Dedifferentiated amniotic fluid mesenchymal stem cell (primary cell): ENCODE measurements around the gene MAP2K5.

Experiments
- DNase-seq: peaks from one replicate; pipeline ENCODE4 v3.0.0-alpha.2; 2016; ENCODE audit errors: extremely low spot score

The MAP2K5 gene

DNA sequence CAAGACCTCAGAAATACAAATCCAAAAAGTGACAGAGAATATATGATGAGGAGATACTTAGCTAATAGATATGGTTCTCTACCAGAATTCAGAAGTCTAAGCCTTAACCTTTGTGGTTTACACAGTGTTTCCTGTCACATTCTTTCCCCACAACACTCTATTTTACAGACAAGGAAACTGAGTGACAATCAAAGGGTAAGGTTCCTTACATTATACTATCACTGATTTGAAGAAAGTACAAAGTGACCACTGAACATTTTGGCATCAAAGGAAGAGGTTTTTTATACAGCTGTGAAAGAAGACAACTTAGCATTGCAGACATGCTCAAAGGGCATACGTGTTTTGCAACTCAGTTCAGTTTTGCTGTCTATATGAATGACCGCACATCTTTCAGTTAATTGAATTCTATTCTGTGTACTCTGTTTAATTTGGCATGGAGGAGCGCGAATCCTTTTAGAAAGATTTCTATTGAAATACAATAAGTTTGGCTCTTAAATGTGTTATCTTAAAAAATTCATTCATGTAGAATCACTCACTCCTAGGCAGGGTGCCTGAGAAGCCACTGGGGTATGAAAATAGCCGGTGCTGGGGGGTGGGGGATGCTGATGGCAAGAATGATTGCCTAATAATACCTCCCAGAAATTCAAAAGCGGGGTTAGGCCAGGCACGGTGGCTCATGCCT, 216.3 kb downstream of the MAP2K5 start:
- DNase-seq = no peak

DNA sequence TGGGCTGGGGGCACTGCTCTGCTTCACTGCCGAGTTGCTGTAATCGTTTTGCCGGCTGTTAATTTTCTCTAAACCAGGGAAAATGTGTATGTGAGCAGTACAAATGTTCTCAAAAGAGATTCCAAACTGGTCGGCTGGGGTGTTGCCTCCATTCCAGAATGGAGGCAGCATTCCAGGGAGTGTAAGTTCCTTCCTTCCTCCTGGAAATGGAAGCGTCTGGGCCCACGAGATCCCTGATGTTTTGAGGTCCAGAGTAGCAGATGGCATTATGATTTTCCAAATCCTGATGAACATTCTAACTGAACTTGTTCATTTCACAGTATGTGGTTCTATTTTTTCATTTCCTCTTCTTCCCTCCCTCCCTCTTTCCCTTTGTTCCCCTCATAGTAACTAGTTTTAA, 218.4 kb downstream of the MAP2K5 start:
- no peak for DNase-seq

DNA sequence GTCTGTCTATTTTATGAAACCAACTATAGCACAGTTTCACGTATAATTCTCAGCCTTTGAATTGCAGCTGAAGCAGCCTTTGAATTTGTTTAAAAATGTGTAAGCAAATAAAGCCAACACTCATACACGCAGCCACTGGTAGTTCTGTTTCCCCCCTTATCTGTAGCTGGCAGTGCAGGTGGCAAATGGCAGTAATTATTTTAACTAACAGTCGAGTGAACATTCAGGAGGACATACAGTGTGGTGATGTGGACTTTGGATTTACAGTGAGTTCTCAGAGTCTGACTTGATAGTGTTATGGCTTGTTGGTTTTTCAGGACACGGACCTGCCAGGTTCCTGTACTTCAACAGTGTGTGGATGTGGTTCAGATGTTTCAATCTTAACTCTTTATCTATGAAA, 218.8 kb downstream of the MAP2K5 start:
- no peak for DNase-seq

DNA sequence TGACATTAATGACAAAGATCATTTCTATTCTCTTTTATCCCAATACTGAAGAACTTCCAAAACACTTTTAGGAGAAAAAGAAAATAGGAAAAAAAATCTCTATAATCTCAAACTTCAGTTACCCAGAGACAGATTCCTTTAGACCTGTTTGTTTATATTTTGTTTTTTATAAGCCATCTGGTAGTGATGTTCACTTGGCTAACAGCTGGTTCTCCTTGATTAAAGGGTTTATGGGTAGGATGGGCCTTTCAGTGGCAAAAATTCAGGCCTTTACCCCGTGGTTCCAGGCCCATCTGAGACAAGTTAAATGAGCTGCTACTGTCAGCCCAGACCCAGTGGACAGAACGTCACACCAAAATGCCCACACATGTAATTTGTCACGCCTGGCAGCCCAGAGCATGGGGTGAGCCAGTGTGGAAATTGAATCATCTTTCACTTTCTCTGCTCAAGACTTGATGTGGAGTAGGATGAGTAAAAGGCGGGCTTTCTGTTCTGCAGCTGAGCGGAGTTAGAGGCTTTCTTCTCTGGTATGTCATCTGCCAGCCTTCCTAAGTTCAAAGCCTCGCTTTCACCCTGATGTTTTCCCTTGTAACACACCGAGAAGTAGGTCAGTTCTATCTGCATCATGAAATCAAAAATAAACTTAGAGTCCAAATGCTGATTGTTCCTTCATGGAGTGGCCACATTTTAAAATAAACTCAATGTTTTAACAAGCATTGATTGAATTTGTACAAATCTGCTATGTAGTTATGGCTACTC, 220.3 kb downstream of the MAP2K5 start:
- DNase-seq = no peak

DNA sequence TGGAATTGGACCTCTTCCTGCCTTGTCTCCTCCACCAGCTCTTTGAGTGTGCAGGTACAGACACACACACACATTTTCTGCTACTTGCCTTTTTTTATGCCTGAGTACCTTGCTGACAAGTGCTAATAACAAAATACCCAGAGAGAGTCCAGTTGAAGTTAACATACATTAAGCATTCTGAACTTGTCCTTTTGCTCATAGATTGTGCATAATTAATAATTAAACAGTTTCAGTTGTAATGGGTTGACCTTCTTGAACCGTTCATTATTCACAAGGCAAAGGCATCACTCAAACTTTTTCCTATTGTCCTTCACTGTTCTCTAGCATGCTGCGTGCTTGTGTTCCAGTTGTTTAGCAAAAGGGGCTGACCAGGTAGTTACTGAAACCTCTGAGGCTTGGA, 223.2 kb downstream of the MAP2K5 start:
- no peak for DNase-seq

DNA sequence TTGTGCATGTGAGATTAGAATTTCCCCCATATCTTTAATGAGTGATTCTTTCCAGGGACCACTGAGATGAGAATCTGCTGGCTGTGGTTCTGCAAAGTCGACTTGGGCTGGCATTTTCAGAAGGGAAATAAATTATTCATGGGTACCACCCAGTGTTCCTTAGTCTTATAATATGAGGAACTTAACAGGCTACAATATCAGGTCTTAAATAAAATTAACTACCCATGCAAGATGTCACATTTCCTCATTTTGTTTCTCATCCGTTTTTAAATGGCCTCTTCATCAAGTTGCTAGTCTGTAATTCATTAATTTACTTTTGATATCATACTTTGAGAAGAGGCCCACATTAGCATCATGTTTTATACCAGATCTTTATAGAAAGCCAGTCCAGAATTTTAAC, 224.5 kb downstream of the MAP2K5 start:
- DNase-seq = no peak

DNA sequence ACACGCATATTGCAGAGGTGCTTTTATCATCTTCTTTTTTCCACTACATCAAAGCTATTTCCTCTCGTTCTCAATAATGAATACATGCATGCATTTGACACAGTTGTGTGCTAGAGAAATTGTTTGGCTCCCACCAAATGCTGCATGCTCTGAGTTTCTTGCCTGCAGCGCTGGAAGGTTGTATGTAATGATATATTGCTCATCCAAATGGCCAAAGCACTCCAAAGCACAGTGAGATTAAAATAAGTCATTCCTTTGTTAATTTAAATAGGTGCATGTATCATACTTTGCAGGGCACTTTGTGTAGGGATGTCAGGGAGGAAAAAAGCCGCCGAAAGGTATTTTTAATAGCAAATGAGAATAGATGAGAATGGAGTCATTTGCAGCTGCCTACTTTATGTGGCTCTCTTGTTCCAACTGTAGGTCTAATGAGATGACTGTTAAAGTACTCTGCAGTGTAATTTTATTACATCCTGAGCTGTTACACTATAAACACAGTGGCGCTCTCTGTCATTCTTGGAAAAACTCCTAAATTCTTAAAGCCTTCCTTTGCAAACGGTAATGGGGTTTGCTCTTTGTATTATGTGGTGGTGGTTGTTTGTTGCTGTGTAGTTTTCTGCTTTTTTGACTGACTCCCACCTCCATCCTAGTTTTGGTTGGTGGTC, 225.9 kb downstream of the MAP2K5 start:
- no peak for DNase-seq

DNA sequence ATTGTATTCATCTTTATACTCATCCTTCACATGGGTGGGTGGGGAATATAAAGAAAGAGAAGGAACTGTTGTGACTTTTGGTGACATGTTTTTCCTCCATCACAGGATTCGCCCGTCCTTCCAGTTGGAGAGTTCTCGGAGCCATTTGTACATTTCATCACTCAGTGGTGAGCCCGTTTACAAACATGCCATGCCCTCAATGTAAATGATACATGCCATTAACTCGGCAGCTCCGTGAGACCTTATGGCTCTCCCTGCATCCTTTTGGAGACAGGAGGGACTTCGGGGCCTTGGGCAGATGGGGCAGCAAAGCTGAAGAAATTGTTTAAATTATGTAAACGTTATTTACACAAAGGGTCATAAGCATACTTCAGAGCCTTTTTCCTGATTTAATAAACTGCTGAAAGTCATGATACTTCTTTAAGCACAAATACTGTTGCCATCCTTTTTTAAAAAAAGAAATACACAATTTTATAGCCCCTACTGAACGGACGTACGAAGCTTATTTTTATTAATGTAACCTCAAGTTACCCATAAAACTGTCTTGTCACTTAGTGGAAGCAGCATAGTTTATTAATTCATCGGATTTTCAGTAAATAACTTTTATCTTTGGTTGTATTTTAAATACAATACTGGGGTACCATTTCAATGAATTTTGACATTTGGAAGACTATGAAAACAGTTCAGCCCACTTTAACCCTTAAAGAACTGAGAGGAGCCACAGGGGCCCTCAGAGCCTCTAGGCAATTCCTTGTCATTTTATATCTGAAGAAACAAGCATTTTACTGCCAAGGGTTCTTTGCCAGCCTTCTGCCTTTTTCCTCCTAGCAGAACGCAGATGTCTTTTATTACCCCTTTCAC, 227.2 kb downstream of the MAP2K5 start:
- DNase-seq = no peak

DNA sequence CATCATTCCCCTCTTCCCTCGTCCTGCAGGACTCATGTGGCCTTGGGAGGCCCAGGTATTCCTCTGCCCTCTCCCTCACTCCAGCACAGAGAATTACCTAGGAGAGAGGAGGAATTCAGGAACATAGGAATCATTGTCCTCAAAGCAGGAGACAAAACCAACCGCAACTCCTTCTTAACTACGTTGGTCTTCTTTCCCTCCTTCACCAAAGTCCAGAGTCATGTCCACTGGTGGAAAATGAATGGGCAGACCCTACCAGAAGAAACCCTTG, 227.8 kb downstream of the MAP2K5 start:
- no peak for DNase-seq

DNA sequence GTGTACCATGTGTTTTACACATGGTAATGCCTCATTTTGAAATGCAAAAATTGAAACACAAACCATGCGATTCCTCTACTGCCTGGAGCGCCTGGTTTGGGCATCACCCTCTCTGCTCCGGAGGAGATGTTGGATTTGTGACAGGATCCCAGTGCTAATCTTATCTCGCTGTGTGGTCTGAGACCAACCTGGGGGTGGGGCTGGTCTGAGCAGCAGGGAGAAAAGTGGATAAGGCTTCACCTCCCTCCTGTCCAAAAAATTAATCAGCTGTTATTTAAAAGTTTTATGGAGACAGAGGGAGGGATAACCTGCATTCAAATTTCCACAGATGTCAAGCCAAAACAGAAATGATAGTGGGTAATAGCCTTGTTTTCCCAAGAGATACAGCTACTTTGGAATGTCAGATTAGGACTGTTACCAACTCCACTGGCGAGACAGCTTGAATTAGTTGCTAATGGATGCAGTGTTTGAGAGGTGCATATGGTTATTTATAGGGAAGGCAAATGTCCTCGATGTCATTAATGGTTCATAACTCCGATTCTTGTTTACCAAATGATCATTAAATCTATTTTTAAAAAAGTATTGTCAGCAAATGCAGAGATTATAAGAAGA, 228.8 kb downstream of the MAP2K5 start:
- no peak for DNase-seq

DNA sequence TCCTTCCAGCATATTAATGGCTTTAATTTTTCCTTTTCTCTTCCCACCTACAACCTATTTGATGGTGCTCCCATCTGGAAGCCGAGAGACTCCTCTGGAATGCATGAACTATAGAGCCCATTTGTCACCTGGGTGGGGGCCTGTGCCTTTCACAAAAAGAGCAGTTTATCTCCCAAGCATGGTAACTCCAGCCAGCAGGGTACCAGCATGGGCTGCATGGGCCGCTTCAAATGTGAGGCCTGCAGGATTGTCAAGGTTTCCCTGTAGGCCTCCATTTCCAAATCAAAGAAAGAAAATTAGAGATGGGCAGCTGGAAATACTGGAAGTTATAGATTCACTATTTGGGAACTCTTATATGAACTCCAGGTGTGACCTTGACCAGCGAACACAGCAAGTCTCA, 232.1 kb downstream of the MAP2K5 start:
- DNase-seq = no peak

DNA sequence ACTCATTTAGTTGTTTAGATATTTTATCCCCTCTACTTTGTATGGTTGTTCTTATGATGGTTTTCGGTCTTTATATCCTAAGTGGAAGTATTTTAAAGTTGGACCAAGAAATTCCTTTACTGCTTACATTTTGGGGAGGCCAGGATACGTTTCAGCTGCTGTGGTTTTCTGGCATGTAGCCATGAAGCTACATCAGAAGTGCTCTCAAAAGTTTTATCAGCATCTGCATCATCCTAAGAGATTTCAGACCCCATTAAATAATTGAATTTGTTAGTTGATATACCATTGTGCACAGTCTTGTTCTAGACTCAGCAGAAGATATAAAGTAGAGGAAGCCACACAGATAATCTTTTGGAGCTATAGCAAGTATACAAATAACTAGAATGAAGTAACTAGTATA, 232.7 kb downstream of the MAP2K5 start:
- DNase-seq = no peak

DNA sequence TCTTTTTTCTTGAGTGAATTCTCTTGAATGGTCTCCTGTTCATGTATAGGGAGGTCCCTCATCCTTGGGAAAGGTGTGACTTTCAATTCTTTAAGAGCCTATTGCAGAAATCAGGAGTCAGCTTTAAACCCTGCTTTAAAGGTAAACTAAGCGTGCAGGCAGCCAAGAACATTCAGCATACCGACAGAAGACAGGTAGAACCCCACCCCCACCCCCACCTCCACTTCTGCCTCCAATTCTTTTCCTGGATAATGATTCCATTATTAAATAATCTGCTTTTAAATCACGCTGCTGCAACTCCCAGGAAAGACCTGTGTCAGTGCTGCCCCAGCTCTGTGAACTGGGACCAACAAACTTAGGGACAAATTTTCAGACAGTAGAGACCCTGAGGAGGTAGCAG, 233.5 kb downstream of the MAP2K5 start:
- no peak for DNase-seq

DNA sequence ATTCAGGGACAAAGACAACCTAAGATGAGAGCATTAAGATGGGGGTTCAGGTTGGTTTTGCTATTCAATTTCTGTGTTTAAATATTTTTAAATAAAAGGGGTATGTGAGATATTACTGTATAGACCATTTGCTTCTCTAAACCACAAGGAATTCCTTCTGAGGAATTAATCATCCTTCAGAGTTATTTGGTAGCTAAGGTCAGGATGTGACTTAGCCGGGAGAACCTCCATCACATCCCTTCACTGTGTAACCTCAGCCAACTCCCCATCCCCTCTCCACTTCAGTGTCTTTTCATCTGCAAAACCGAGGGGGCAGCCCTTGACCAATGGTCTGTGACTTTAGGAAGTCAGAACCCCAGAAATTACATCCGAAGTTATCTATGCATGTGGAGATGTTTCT, 234.1 kb downstream of the MAP2K5 start:
- no peak for DNase-seq

DNA sequence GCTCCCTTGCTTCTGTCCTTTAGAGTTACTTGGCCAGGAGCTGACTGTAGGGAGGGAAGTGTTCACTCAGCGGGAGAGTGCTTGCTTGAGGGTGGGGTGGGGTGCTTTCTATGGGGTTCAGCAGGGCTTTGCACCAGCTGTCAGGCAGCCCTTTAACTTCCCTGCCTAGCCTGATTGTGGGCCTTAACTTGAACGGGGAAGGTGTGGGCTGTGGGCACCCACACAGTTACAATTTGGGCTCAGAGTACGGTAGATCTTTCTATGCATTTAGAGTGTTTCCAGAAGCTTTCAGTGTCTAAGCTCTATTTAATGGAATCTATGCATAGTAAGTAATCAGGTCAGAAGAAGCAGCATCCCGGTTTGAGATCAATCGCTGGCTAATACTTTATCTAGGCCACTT, 234.6 kb downstream of the MAP2K5 start:
- no peak for DNase-seq

DNA sequence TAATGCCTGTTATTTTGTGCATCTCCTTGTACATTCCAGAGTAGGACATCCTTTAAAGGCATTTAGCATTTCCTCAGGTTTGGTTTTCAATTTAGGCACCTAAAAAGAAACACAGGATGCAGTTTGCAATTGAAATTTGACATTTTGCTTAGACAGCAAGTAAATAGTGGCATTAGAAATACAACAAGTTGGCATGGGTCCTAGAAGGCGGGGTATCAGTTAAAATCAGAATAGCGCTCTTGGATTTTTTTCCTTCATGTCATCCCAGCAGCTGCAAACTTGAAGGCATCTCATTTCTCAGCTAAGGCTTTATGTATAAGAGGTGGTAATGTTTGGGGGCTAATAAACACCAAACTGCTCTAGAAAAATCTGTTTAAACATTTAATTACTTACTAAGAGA, 235.3 kb downstream of the MAP2K5 start:
- DNase-seq = no peak

DNA sequence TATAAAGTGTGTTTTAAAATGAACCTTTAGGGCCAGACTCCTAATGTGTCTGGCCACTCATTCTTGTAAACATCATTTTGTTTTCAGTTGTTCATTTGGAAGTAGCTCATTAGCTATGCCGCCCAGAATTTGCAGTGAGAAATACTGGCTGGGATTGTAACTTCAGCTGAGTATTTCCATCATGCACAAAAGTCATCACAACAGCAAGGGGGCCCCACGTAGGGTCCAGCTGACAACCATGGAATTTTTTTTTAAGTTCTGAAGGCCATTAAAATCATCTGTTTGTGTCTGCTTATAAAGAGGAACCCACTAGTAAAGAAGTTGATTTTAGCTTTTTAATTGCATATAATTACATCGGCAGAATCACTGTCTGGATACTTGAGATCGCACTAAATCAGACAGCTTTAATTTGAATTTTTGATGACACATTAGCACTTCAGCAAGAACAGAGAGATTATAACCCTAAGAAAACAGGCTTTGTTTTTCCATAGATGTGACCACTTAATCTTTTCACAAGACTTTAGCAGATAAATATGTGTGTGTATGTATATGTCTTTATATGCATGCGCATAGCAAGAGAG, 236.6 kb downstream of the MAP2K5 start:
- DNase-seq = no peak

DNA sequence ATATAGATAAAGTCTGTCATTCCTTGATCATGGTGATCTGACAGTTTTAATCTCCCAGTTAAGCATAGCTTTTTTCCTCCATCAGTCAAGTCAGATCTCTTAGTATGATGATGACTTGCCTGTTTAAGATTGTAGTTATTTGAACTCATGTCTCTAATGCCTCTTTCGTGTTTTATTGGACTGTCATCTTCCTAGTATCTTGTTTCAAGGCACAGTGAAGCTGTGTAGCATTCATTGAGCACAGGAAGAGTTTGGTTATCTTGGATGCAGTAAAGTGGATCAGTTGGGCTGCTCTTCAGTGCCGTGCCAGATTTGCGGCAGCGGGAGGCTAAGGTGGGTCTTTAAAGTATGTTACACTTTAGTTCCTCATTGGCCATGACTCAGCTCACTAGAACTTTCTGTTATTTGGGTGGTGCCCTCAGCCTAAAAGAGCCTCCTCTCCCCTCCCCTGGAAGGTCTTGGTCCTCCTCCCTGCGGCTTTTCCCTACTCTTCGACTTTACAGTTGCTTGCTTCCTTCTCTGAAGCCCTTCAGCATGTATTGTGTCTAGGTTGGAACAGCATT, 237.1 kb downstream of the MAP2K5 start:
- no peak for DNase-seq

DNA sequence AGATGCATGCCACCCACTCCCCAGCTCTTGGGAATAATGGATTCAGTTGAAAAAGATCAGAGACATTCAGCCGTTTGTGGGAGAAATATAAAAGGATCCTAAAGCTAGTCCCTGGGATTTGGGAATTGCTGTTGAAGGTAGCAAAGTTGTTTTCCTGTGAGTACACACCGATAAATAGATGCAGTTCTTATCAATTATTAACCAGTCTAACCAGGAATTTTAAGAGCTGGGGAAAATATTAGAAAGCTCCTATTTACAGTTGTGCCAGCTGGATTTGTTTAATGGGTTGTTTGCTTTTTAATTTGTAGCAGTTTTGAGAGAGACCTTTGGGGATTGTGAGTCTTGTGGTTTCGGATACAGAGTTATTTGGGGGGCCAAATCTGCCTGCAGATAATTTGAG, 238.6 kb downstream of the MAP2K5 start:
- no peak for DNase-seq

DNA sequence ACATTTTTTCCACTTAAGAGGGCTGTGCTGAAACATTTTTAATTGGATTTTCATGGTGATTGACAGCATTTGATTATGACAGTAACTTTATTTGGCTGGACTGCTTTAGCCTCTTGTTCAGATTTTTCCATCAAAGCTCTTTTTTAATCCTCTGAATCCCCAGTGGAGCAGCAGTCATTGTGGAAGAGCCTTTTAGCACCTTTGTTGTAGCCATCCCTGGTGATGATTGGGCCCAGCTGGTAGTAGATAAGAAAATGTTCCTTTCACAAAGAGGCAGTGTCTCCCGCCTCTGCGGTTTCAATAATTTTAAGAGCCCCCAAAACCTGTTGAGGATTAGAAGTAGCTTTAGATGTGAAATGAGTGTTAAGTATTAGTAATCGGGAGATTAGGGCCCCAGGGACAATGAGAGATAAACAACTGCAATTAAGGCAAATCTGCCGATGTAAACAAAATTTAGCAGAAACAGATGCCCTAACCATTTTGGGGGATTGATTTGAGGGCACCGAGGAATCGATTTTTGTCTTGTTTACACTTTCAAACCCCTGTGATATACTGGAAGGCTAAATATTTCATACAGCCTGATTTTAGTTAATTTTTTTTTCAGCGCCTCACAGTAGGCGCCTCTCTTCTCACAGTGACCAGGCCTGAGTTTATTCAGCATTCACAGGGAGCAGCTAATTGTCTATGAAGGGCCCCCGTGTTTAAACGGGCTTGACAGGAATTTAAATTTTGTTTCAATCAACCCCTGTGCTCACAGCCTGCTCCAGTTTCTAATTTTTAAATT, 239.6 kb downstream of the MAP2K5 start:
- no peak for DNase-seq

DNA sequence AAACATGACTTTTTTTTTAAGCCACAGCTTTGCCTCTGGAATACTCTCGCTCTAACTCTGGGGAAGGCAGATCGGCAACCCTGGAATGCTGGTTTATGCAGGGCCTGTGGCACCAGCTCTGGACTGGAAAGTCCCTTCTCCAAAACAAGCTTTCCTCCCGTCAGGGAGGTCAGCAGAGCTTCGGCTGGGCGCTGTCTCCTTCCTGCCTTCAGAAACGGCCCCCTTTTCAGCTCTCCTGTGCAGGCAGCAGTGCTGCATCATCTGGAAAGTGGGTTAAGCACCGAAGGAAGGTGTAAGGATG, 240.1 kb downstream of the MAP2K5 start:
- DNase-seq = no peak
